ENCODE measurements around the gene ERCC2.
A peak's percentile ranks its signal among the peaks of the same experiment; 100 is the strongest.
"Not testable (repeated sequence)": the region's sequence is repeated elsewhere in the genome, so short reads cannot be mapped to it uniquely, and the experiment has no call there.

Gene ERCC2

GRCh38 chr19:45409557-45409920 is 39.2 kb upstream of the ERCC2 start:
- no peak for DNase-seq (ENCODE audit: low read depth)
- no peak overlapping the region for H3K4me3 ChIP-seq (ENCODE audit: low read length)
- TF ChIP-seq CTCF (conservative IDR thresholded peaks at IDR 0.05; ENCODE audit: low read depth, low read length) = no peak

GRCh38 chr19:45408830-45409556 is 38.6 kb upstream of the ERCC2 start:
- DNase-seq (ENCODE audit: low read depth) = no peak
- H3K4me3 ChIP-seq (ENCODE audit: low read length) = no peak overlapping the region
- no peak for TF ChIP-seq CTCF (conservative IDR thresholded peaks at IDR 0.05; ENCODE audit: low read depth, low read length)

GRCh38 chr19:45408121-45408520 is 37.7 kb upstream of the ERCC2 start:
- no peak overlapping the region for H3K4me3 ChIP-seq (ENCODE audit: low read length)
- TF ChIP-seq CTCF (conservative IDR thresholded peaks at IDR 0.05; ENCODE audit: low read depth, low read length) = no peak
- DNase-seq (ENCODE audit: low read depth) = no peak

GRCh38 chr19:45407585-45407984 is 37.2 kb upstream of the ERCC2 start:
- DNase-seq (ENCODE audit: low read depth) = not testable (repeated sequence)
- peak overlapping the region; percentile 97 for H3K4me3 ChIP-seq (ENCODE audit: low read length)

- peak overlapping the region; percentile 97 for H3K4me3 ChIP-seq (ENCODE audit: low read length)
- DNase-seq (ENCODE audit: low read depth) = no peak
- TF ChIP-seq CTCF (conservative IDR thresholded peaks at IDR 0.05; ENCODE audit: low read depth, low read length) = no peak
Measured at GRCh38 chr19:45407091-45407375, 36.7 kb upstream of the ERCC2 start.

GRCh38 chr19:45406226-45407090 is 36.1 kb upstream of the ERCC2 start, which contains the start of gene POLR1G:
POLR1G (plus strand) TSS chr19:45406644; CDS start chr19:45406697, 53 bp downstream.
- DNase-seq (ENCODE audit: low read depth) = peak; percentile 39
- no peak for TF ChIP-seq CTCF (conservative IDR thresholded peaks at IDR 0.05; ENCODE audit: low read depth, low read length)
- H3K4me3 ChIP-seq (ENCODE audit: low read length) = peak within 1 kb of the TSS; percentile 97

GRCh38 chr19:45405435-45406225 is 35.3 kb upstream of the ERCC2 start:
- peak overlapping the region; percentile 97 for H3K4me3 ChIP-seq (ENCODE audit: low read length)
- DNase-seq (ENCODE audit: low read depth) = peak; percentile 47
- TF ChIP-seq CTCF (conservative IDR thresholded peaks at IDR 0.05; ENCODE audit: low read depth, low read length) = no peak

All from retinal pigment epithelial cell (primary cell).